MM.1S (cell line): ENCODE data around the gene ZC3H12C.

Experiments used
- EZH2 ChIP-seq: fragments of 300-600 bp; sonication (generic); optimal IDR thresholded peaks from 2 replicates; pipeline ENCODE3; 2017; ENCODE audit warnings: low read depth, mild to moderate bottlenecking, antibody characterized with exemption, low read length, mixed read lengths
- EZH2phosphoT487 ChIP-seq: fragments of 300-600 bp; sonication (generic); IDR thresholded peaks from 2 replicates; pipeline ENCODE4 v1.6.1; 2018; ENCODE audit warnings: antibody characterized with exemption, low read length
- TF ChIP-seq, protein P1 (sequence below): fragments of 300-600 bp; sonication (generic); IDR thresholded peaks from 2 replicates; pipeline ENCODE4 v1.5.1; 2016; ENCODE audit warnings: antibody characterized with exemption, low read length, mixed read lengths

DNA sequence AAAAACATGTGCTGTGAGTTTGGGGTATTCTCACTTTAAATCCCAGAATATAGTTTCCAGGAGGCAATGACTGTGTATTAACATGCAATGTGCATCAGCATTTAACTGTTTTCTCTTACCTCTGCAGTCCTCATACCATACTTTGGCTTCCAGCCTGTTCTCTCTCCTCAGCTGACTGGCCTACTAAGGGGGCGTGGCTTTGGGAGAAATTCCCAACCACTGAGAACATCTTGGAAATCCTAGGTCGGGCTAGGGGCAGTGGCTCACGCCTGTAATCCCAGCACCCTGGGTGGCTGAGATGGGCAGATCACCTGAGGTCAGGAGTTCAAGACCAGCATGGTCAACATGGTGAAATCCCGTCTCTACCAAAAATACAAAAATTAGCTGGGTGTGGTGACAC lies 13.5 kb upstream of the ZC3H12C start:
- TF ChIP-seq EZH2 = no peak
- TF ChIP-seq, protein P1, sequence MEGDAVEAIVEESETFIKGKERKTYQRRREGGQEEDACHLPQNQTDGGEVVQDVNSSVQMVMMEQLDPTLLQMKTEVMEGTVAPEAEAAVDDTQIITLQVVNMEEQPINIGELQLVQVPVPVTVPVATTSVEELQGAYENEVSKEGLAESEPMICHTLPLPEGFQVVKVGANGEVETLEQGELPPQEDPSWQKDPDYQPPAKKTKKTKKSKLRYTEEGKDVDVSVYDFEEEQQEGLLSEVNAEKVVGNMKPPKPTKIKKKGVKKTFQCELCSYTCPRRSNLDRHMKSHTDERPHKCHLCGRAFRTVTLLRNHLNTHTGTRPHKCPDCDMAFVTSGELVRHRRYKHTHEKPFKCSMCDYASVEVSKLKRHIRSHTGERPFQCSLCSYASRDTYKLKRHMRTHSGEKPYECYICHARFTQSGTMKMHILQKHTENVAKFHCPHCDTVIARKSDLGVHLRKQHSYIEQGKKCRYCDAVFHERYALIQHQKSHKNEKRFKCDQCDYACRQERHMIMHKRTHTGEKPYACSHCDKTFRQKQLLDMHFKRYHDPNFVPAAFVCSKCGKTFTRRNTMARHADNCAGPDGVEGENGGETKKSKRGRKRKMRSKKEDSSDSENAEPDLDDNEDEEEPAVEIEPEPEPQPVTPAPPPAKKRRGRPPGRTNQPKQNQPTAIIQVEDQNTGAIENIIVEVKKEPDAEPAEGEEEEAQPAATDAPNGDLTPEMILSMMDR = no peak
- TF ChIP-seq EZH2phosphoT487 = no peak
